ENCODE measurements around the gene TSPAN18. TPM values are rescaled to one million over a fixed set of nuclear protein-coding genes. Genes with fewer than 3 reads are reported as not detected.

The TSPAN18 gene
- total RNA-seq, 3 donors from 2014 or later, result 1.0 to 2.0 (median 1.8) TPM

DNA sequence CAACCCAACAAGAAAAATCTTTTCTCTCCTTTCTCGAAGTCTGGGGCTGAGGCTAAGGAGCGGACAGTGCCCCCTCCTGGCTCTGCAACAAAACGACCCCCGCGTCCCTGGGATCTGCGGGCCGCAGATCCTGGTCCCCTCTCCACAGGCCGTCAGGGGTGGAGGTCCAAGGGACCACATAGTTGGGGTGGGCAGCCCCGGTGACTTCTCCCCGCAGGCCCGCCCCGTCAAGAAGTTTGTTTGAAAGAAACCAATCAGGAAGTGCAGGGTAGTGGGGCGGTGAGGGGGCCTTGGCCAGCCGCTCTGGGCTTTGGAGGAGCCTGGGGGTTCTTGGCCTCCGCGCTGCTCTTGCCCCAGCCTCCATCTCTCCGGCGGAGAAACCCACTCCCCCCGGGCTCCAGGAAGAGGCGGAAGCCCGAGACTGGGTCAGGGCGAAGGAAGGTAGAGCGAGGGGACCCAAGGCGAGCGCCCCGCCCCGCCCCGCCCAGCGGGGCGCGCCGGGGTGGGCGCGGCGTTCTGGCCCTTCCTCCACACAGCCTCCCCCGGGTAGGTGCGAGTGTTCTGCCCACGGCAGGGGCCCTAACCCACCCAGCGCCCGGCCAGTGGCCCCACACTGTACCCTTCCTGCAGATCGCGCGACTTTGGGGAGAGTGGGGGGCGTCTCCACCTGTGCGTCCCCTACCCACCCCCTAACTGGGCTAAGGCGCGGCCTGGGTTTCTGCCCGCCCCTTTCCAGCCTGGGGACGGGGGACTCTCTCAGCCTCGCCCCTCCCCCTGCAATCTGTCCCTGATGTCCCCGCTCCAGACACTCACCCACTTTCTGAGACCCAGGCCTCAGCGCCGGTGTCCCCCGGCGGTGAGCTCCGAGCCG is 222.6 kb downstream of the TSPAN18 start:
- Histone ChIP-seq H3K27ac (peak overlapping the region; percentile 90 to 95), H3K27me3 (no peaks in the 10 kb centered on the region), H3K4me1 (peaks cover 0 to 4% of the 10 kb centered on the region in 2 donors), H3K4me3 (peak overlapping the region; percentile 66 to 99 (median 91)), H3K9me3 (no peaks in the 10 kb centered on the region), H3K36me3 (no peaks in the 10 kb centered on the region)
- no peak for DNase-seq (ENCODE audit: low spot score in 2 of 2)
- intact Hi-C loops (cut with DNase I; ENCODE audit: low total_unique reads), result loop anchor here (5.0 kb wide), 1 partner anchor 797 kb away; no protein-coding TSS in a partner anchor
- TF ChIP-seq POLR2AphosphoS5 (IDR thresholded peaks at IDR 0.05), result no peak
- TF ChIP-seq POLR2A (IDR thresholded peaks at IDR 0.05), result no peak
- TF ChIP-seq CTCF (IDR thresholded peaks at IDR 0.05), result peak; percentile 25 to 56 (median 31)

GRCh38 chr11:44950031-44950624 is 223.4 kb downstream of the TSPAN18 start:
- DNase-seq (ENCODE audit: low spot score in 2 of 2), result no peak
- no peaks in the 10 kb centered on the region for H3K27me3 ChIP-seq
- no peaks in the 10 kb centered on the region for H3K4me1 ChIP-seq
- no peaks in the 10 kb centered on the region for H3K9me3 ChIP-seq
- H3K4me3 ChIP-seq, result peak overlapping the region; percentile 66 to 99 (median 91)
- no peaks in the 10 kb centered on the region for H3K36me3 ChIP-seq
- intact Hi-C loops (cut with DNase I; ENCODE audit: low total_unique reads), result no loop called here
- H3K27ac ChIP-seq, result peak overlapping the region; percentile 90 to 95
- no peak for TF ChIP-seq POLR2A (IDR thresholded peaks at IDR 0.05)
- TF ChIP-seq POLR2AphosphoS5 (IDR thresholded peaks at IDR 0.05), result no peak
- TF ChIP-seq CTCF (IDR thresholded peaks at IDR 0.05), result no peak

- H3K36me3 ChIP-seq, result no peaks in the 10 kb centered on the region
- peak within 1 kb of the TSS; percentile 66 to 99 (median 91) for H3K4me3 ChIP-seq
- no peaks in the 10 kb centered on the region for H3K27me3 ChIP-seq
- DNase-seq (ENCODE audit: low spot score in 2 of 2), result peak; percentile 54 to 77
- no peaks in the 10 kb centered on the region for H3K4me1 ChIP-seq
- no peaks in the 10 kb centered on the region for H3K9me3 ChIP-seq
- TF ChIP-seq POLR2AphosphoS5 (IDR thresholded peaks at IDR 0.05), result no peak
- peak in 2 of 3 donors; percentile 21 to 42 for TF ChIP-seq CTCF (IDR thresholded peaks at IDR 0.05)
- no peak for TF ChIP-seq POLR2A (IDR thresholded peaks at IDR 0.05)
- intact Hi-C loops (cut with DNase I; ENCODE audit: low total_unique reads), result no loop called here
- H3K27ac ChIP-seq, result peak within 1 kb of the TSS; percentile 90 to 95
Observed at GRCh38 chr11:44950625-44951476, 224.1 kb downstream of the TSPAN18 start, which contains the start of gene TP53I11. Gene TP53I11 (minus strand): TSS chr11:44950883. CDS start chr11:44938335, 12,548 bp downstream.

GRCh38 chr11:44952082-44952481 is 225.3 kb downstream of the TSPAN18 start:
- no peaks in the 10 kb centered on the region for H3K9me3 ChIP-seq
- intact Hi-C loops (cut with DNase I; ENCODE audit: low total_unique reads), result no loop called here
- no peaks in the 10 kb centered on the region for H3K27me3 ChIP-seq
- H3K4me1 ChIP-seq, result no peaks in the 10 kb centered on the region
- H3K36me3 ChIP-seq, result no peaks in the 10 kb centered on the region
- peak overlapping the region; percentile 53 to 90 for H3K27ac ChIP-seq
- TF ChIP-seq POLR2AphosphoS5 (IDR thresholded peaks at IDR 0.05), result no peak
- TF ChIP-seq CTCF (IDR thresholded peaks at IDR 0.05), result no peak
- no peak for TF ChIP-seq POLR2A (IDR thresholded peaks at IDR 0.05)
- no peak overlapping the region for H3K4me3 ChIP-seq
- no peak for DNase-seq (ENCODE audit: low spot score in 2 of 2)

Data from breast epithelium (tissue), 4 donors.